ENCODE measurements around the gene HNF4A.

HNF4A gene

GRCh38 chr20:44367746-44368145 lies 12.2 kb downstream of the HNF4A start:
- H3K27me3 ChIP-seq (ENCODE audit: control insufficient read depth in 1 of 2, insufficient read depth in 2 of 2, low read length in 2 of 2), result no peaks in the 10 kb centered on the region

GRCh38 chr20:44370639-44371218 lies 15.2 kb downstream of the HNF4A start:
- no peaks in the 10 kb centered on the region for H3K27me3 ChIP-seq (ENCODE audit: control insufficient read depth in 1 of 2, insufficient read depth in 2 of 2, low read length in 2 of 2)
- no peak overlapping the region for H3K4me3 ChIP-seq (ENCODE audit: low read depth in 1 of 2, low read length in 2 of 2)
- no peaks in the 10 kb centered on the region for H3K4me1 ChIP-seq (ENCODE audit: insufficient read depth, low read length)
- H3K27ac ChIP-seq (ENCODE audit: low read depth, low read length), result no peak overlapping the region
- H3K36me3 ChIP-seq (ENCODE audit: insufficient read depth, low read length), result no peaks in the 10 kb centered on the region
- H3K9me3 ChIP-seq (ENCODE audit: low read length), result no peaks in the 10 kb centered on the region
- H3K9ac ChIP-seq (ENCODE audit: low read length), result no peak overlapping the region

More at GRCh38 chr20:44367746-44368145, 12.2 kb downstream of the HNF4A start:
- no peak overlapping the region for H3K9ac ChIP-seq (ENCODE audit: low read length)
- no peaks in the 10 kb centered on the region for H3K4me1 ChIP-seq (ENCODE audit: insufficient read depth, low read length)
- H3K9me3 ChIP-seq (ENCODE audit: low read length), result no peaks in the 10 kb centered on the region
- H3K27ac ChIP-seq (ENCODE audit: low read depth, low read length), result no peak overlapping the region
- no peak overlapping the region for H3K4me3 ChIP-seq (ENCODE audit: low read depth in 1 of 2, low read length in 2 of 2)
- no peaks in the 10 kb centered on the region for H3K36me3 ChIP-seq (ENCODE audit: insufficient read depth, low read length)

DNA sequence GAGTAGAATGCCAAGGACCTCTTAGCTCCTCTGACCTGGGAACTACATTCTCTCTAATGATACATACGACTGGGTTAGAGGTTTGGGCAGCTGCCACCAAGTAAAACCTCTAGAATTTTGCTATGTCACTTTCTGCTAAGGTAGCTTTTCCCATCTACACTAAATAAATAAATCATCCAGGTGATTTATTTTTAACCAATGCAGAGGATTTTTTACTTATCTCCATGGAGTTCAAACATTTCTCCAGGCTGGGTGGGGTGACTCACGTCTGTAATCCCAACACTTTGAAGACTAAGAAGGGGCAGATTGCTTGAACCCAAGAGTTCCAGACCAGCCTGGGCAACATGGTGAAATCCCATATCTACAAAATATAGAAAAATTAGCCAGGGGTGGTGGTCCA lies 27.1 kb downstream of the HNF4A start:
- no peaks in the 10 kb centered on the region for H3K36me3 ChIP-seq (ENCODE audit: insufficient read depth, low read length)
- H3K9me3 ChIP-seq (ENCODE audit: low read length), result no peaks in the 10 kb centered on the region
- H3K9ac ChIP-seq (ENCODE audit: low read length), result no peak overlapping the region
- peaks cover 0 to 5% of the 10 kb centered on the region in 2 donors for H3K27me3 ChIP-seq (ENCODE audit: control insufficient read depth in 1 of 2, insufficient read depth in 2 of 2, low read length in 2 of 2)
- no peak overlapping the region for H3K27ac ChIP-seq (ENCODE audit: low read depth, low read length)
- H3K4me1 ChIP-seq (ENCODE audit: insufficient read depth, low read length), result no peaks in the 10 kb centered on the region
- H3K4me3 ChIP-seq (ENCODE audit: low read depth in 1 of 2, low read length in 2 of 2), result no peak overlapping the region

DNA sequence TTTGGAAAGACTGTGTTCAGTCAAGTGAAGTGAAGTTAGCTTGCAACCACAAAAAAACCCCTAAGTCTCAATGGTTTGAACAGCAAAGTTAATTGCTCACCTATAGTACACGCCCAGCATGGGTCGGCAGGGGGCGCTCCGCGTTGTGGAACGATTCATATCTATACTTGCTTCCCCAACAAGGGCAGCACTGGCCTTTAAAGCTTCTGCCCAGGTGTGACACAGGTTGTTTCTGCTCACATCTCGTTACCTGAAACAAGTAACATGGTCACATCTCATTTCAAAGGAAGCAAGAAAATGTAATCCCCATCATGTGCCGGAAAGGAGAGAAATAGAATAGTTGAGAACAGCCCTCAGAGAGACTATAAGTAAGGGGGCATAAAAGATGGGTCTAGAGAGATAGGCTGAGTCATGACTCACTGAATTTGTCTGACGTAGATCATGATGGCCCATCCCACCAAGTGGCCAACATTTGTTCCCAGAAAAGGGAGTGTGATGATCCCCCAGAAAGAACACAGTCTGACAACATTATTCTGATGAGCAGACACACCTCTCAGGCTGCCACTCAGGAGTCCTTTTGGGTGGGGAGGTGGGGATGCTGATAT lies 29.0 kb downstream of the HNF4A start:
- H3K4me1 ChIP-seq (ENCODE audit: insufficient read depth, low read length), result no peaks in the 10 kb centered on the region
- no peak overlapping the region for H3K27ac ChIP-seq (ENCODE audit: low read depth, low read length)
- H3K9ac ChIP-seq (ENCODE audit: low read length), result no peak overlapping the region
- no peaks in the 10 kb centered on the region for H3K9me3 ChIP-seq (ENCODE audit: low read length)
- no peaks in the 10 kb centered on the region for H3K36me3 ChIP-seq (ENCODE audit: insufficient read depth, low read length)
- peaks cover 8 to 14% of the 10 kb centered on the region in 2 donors for H3K27me3 ChIP-seq (ENCODE audit: control insufficient read depth in 1 of 2, insufficient read depth in 2 of 2, low read length in 2 of 2)
- no peak overlapping the region for H3K4me3 ChIP-seq (ENCODE audit: low read depth in 1 of 2, low read length in 2 of 2)

DNA sequence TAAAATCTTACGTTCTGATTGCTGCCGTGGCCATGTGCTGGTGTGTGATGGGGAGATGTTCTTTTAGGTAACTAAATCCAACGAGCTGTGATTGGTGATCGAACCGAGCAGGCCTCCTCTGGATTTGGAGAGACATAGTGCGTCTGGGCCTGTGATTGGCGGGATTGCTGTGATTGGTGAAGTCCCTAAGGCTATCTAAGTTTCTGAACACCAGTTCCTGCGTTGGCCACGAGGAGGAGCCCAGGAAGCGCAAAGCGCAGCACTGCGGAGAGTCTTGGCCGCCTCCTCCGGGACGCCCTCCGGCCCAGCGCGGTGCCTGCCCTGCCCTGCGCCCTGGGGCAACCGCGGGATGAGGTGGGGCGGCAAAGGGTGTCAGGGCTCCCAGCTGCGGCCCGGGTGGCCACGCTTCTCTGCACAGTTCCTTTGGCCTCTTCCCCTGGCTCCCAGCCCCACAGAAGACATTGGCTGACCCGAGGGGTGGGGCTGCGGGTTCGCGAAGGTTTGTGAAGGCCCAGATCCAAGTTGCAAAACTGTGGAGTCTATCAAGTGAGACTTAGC lies 33.0 kb downstream of the HNF4A start:
- Histone ChIP-seq H3K9ac (ENCODE audit: low read length) (no peak overlapping the region), H3K9me3 (ENCODE audit: low read length) (no peaks in the 10 kb centered on the region), H3K27me3 (ENCODE audit: control insufficient read depth in 1 of 2, insufficient read depth in 2 of 2, low read length in 2 of 2) (peaks cover 8 to 9% of the 10 kb centered on the region in 2 donors), H3K27ac (ENCODE audit: low read depth, low read length) (no peak overlapping the region), H3K36me3 (ENCODE audit: insufficient read depth, low read length) (no peaks in the 10 kb centered on the region), H3K4me3 (ENCODE audit: low read depth in 1 of 2, low read length in 2 of 2) (no peak overlapping the region), H3K4me1 (ENCODE audit: insufficient read depth, low read length) (no peaks in the 10 kb centered on the region)

GRCh38 chr20:44389871-44390270 lies 34.4 kb downstream of the HNF4A start:
- H3K27ac ChIP-seq (ENCODE audit: low read depth, low read length), result no peak overlapping the region
- no peaks in the 10 kb centered on the region for H3K9me3 ChIP-seq (ENCODE audit: low read length)
- H3K27me3 ChIP-seq (ENCODE audit: control insufficient read depth in 1 of 2, insufficient read depth in 2 of 2, low read length in 2 of 2), result peaks cover 8 to 9% of the 10 kb centered on the region in 2 donors
- H3K4me1 ChIP-seq (ENCODE audit: insufficient read depth, low read length), result no peaks in the 10 kb centered on the region
- H3K36me3 ChIP-seq (ENCODE audit: insufficient read depth, low read length), result no peaks in the 10 kb centered on the region
- H3K4me3 ChIP-seq (ENCODE audit: low read depth in 1 of 2, low read length in 2 of 2), result no peak overlapping the region
- no peak overlapping the region for H3K9ac ChIP-seq (ENCODE audit: low read length)

- Histone ChIP-seq H3K4me1 (ENCODE audit: insufficient read depth, low read length) (no peaks in the 10 kb centered on the region), H3K4me3 (ENCODE audit: low read depth in 1 of 2, low read length in 2 of 2) (no peak overlapping the region), H3K27ac (ENCODE audit: low read depth, low read length) (no peak overlapping the region), H3K9ac (ENCODE audit: low read length) (no peak overlapping the region), H3K36me3 (ENCODE audit: insufficient read depth, low read length) (no peaks in the 10 kb centered on the region), H3K27me3 (ENCODE audit: control insufficient read depth in 1 of 2, insufficient read depth in 2 of 2, low read length in 2 of 2) (peaks cover 8 to 9% of the 10 kb centered on the region in 2 donors), H3K9me3 (ENCODE audit: low read length) (no peaks in the 10 kb centered on the region)
Observed at GRCh38 chr20:44390280-44390679, 34.8 kb downstream of the HNF4A start.

GRCh38 chr20:44392088-44392775 lies 36.7 kb downstream of the HNF4A start:
- Histone ChIP-seq H3K9ac (ENCODE audit: low read length) (no peak overlapping the region), H3K9me3 (ENCODE audit: low read length) (no peaks in the 10 kb centered on the region), H3K27me3 (ENCODE audit: control insufficient read depth in 1 of 2, insufficient read depth in 2 of 2, low read length in 2 of 2) (peaks cover 8 to 16% of the 10 kb centered on the region in 2 donors), H3K27ac (ENCODE audit: low read depth, low read length) (no peak overlapping the region), H3K4me3 (ENCODE audit: low read depth in 1 of 2, low read length in 2 of 2) (no peak overlapping the region), H3K4me1 (ENCODE audit: insufficient read depth, low read length) (no peaks in the 10 kb centered on the region), H3K36me3 (ENCODE audit: insufficient read depth, low read length) (no peaks in the 10 kb centered on the region)

DNA sequence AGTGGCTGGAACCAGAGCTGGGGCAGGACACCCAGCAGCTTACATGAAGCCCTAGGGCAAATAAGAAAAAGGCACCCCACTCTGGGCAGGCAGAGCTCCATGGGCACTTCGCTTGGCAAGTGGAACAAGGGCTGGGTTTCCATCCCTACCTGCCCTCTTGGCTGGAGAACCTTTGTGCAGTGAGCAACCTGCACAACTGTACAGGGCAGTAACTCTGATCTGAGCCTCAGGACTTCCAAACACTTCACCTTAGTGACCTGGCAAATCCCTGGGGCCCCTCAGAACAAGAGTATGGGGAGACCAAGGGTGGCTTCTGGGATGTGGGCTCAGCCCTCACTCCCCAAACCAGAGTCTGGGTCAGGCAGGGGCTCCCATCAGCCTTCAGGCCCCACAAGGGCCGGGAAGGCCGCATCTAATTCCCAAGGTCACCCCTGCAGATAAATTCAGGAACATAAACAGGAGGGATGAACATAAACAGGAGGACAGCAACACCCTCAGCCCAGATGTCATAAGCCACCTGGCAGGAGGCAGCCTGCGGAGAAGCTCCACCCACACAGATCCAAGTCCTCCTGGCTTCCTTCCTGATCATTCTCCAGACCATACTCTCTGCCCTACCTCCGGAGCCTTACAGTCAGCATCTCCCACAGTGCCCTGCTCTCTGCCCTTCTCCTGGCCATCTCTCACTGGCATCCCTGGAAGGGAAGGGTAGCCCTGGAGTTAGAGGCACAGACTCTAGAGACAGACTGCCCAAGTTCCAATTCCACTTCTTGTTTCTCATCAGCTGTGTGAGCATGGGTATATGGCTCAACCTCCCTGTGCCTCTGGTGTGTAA lies 37.5 kb downstream of the HNF4A start:
- no peak overlapping the region for H3K27ac ChIP-seq (ENCODE audit: low read depth, low read length)
- no peaks in the 10 kb centered on the region for H3K4me1 ChIP-seq (ENCODE audit: insufficient read depth, low read length)
- no peak overlapping the region for H3K4me3 ChIP-seq (ENCODE audit: low read depth in 1 of 2, low read length in 2 of 2)
- no peaks in the 10 kb centered on the region for H3K9me3 ChIP-seq (ENCODE audit: low read length)
- H3K27me3 ChIP-seq (ENCODE audit: control insufficient read depth in 1 of 2, insufficient read depth in 2 of 2, low read length in 2 of 2), result peaks cover 8 to 15% of the 10 kb centered on the region in 2 donors
- no peak overlapping the region for H3K9ac ChIP-seq (ENCODE audit: low read length)
- no peaks in the 10 kb centered on the region for H3K36me3 ChIP-seq (ENCODE audit: insufficient read depth, low read length)

DNA sequence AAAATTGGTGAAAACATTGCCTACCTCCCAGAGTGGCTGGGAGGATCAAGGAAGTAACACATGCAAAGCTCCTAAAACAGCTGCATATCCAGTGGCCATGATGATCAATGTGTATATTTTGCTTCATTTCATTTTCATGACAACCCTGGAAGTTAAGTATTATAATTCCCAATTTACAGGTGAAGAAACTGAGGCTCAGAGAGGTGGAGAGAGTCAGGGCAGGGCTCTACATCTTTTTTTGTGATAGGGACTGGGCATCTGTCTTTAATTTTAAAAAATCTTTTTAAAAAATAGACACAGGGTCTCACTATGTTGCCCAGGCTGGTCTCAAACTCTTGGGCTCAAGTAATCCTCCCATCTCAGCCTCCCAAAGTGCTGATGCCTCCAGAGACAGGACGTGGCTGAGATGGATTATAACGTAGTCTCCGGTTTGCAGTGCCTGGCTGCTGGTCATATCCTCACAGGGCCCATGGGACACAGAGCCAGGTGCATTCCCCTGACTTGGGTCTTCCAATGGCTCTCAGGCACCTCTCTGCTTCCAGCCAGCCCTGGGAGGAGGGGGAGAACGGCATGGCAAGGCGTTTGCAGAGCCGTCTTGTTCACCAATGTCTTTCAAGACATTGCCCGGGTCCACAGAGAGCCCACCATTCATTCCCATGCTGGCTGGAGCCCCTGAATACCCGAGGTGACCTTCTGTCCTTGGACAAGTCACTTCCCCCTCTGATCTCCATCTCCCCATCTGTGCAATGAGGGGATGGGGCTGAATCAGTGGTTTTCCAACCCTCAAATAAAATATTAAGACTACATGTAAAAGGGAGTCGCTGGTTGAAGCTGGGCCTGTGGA lies 38.3 kb downstream of the HNF4A start:
- H3K36me3 ChIP-seq (ENCODE audit: insufficient read depth, low read length), result no peaks in the 10 kb centered on the region
- no peak overlapping the region for H3K4me3 ChIP-seq (ENCODE audit: low read depth in 1 of 2, low read length in 2 of 2)
- H3K27ac ChIP-seq (ENCODE audit: low read depth, low read length), result no peak overlapping the region
- peaks cover 1 to 8% of the 10 kb centered on the region in 2 donors for H3K27me3 ChIP-seq (ENCODE audit: control insufficient read depth in 1 of 2, insufficient read depth in 2 of 2, low read length in 2 of 2)
- no peaks in the 10 kb centered on the region for H3K9me3 ChIP-seq (ENCODE audit: low read length)
- no peak overlapping the region for H3K9ac ChIP-seq (ENCODE audit: low read length)
- no peaks in the 10 kb centered on the region for H3K4me1 ChIP-seq (ENCODE audit: insufficient read depth, low read length)
